HG03442 (cell line): ENCODE results near the gene CPEB3.
"Not testable (repeated sequence)": the region's sequence is repeated elsewhere in the genome, so short reads cannot be mapped to it uniquely, and the experiment has no call there.

Experiments
- ATAC-seq: cut with Tn5 transposase; IDR thresholded peaks from one replicate; pipeline ENCODE4 v1.9.1; 2021; ENCODE audit warnings: mild to moderate bottlenecking, moderate library complexity; ENCODE audit not compliant: unreplicated experiment

Gene CPEB3

GRCh38 chr10:92146781-92147180 is 144.1 kb downstream of the CPEB3 start:
- ATAC-seq = no peak

- no peak for ATAC-seq
Measured at GRCh38 chr10:92146107-92146506, 144.8 kb downstream of the CPEB3 start.

- ATAC-seq = peak; percentile 57
Measured at GRCh38 chr10:92142949-92143348, 147.9 kb downstream of the CPEB3 start.

- no peak for ATAC-seq
Measured at GRCh38 chr10:92142512-92142911, 148.4 kb downstream of the CPEB3 start.

- ATAC-seq = not testable (repeated sequence)
Measured at GRCh38 chr10:92141147-92141546, 149.7 kb downstream of the CPEB3 start.

- ATAC-seq = not testable (repeated sequence)
Measured at GRCh38 chr10:92134049-92134448, 156.8 kb downstream of the CPEB3 start.

GRCh38 chr10:92131275-92131820 is 159.5 kb downstream of the CPEB3 start:
- ATAC-seq = no peak

GRCh38 chr10:92130622-92131274 is 160.1 kb downstream of the CPEB3 start:
- ATAC-seq = no peak

GRCh38 chr10:92126100-92126650 is 164.7 kb downstream of the CPEB3 start:
- no peak for ATAC-seq

GRCh38 chr10:92125144-92125543 is 165.7 kb downstream of the CPEB3 start:
- ATAC-seq = no peak

GRCh38 chr10:92124616-92125143 is 166.2 kb downstream of the CPEB3 start:
- ATAC-seq = no peak

GRCh38 chr10:92124020-92124419 is 166.9 kb downstream of the CPEB3 start:
- ATAC-seq = no peak

GRCh38 chr10:92122941-92123450 is 167.9 kb downstream of the CPEB3 start:
- no peak for ATAC-seq

- no peak for ATAC-seq
Measured at GRCh38 chr10:92121686-92122492, 169.0 kb downstream of the CPEB3 start.

GRCh38 chr10:92119340-92119739 is 171.5 kb downstream of the CPEB3 start:
- no peak for ATAC-seq

GRCh38 chr10:92114917-92115316 is 176.0 kb downstream of the CPEB3 start:
- not testable (repeated sequence) for ATAC-seq

GRCh38 chr10:92113911-92114600 is 176.8 kb downstream of the CPEB3 start:
- no peak for ATAC-seq

GRCh38 chr10:92112462-92112861 is 178.4 kb downstream of the CPEB3 start:
- ATAC-seq = no peak

- no peak for ATAC-seq
Measured at GRCh38 chr10:92111336-92111939, 179.4 kb downstream of the CPEB3 start.
